ENCODE measurements around the gene KLRC3. TPM values are rescaled to one million over a fixed set of nuclear protein-coding genes. Genes with fewer than 3 reads are reported as not detected.
"Not testable (repeated sequence)": the region's sequence is repeated elsewhere in the genome, so short reads cannot be mapped to it uniquely, and the experiment has no call there.

The KLRC3 gene
- polyA plus RNA-seq, 1 experiment, result not detected

- Histone ChIP-seq H3K4me3 (ENCODE audit: low read depth, low read length) (no peak overlapping the region), H3K36me3 (ENCODE audit: control insufficient read depth, insufficient read depth, low read length) (no peaks in the 10 kb centered on the region), H3K27me3 (ENCODE audit: control insufficient read depth, insufficient read depth, low read length) (no peaks in the 10 kb centered on the region)
- DNase-seq (ENCODE audit: low read depth), result no peak
- ChIA-PET CTCF (interaction anchor here (1.3 kb wide), 1 partner anchor 28 kb away, joined by 4 read pairs; no protein-coding TSS in a partner anchor), POLR2A (no interaction called here)
- no peak for TF ChIP-seq CTCF (IDR thresholded peaks at IDR 0.05; ENCODE audit: insufficient read depth, low read depth, low read length)
These were observed 27.1 kb downstream of the KLRC3 start for GRCh38 chr12:10393291-10393690.

DNA sequence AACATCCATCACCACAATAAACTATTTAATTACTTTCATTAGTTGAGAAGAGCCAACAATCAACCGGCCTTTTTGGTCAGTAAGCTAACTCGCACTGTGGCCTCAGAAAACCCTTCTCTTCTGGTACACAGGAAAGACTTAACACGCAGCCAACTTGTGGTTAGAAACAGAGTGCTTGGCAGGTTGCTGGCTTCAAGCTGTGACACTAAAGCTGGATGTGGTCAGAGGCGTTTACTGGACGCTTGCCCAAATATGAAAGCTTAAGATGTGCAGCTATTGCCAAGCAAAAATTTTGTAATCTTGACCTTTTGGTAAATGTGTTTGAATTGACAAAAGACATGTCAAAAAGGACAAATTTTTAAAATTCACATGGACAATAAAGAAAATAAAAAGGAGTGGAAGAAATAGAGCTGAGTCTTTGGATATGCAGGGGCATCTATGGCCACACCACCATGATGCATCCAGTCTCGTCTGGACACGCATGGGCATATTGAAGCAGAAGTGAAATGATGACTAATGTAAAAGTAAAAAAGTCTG lies 27.9 kb downstream of the KLRC3 start:
- ChIA-PET POLR2A (interaction anchor here (0.6 kb wide), 1 partner anchor 28 kb away, joined by 3 read pairs; no protein-coding TSS in a partner anchor), CTCF (interaction anchor here (1.3 kb wide), 1 partner anchor 27 kb away, joined by 4 read pairs; no protein-coding TSS in a partner anchor)
- DNase-seq (ENCODE audit: low read depth), result peak; percentile 51
- TF ChIP-seq CTCF (IDR thresholded peaks at IDR 0.05; ENCODE audit: insufficient read depth, low read depth, low read length), result no peak
- H3K36me3 ChIP-seq (ENCODE audit: control insufficient read depth, insufficient read depth, low read length), result no peaks in the 10 kb centered on the region
- no peak overlapping the region for H3K4me3 ChIP-seq (ENCODE audit: low read depth, low read length)
- H3K27me3 ChIP-seq (ENCODE audit: control insufficient read depth, insufficient read depth, low read length), result no peaks in the 10 kb centered on the region

DNA sequence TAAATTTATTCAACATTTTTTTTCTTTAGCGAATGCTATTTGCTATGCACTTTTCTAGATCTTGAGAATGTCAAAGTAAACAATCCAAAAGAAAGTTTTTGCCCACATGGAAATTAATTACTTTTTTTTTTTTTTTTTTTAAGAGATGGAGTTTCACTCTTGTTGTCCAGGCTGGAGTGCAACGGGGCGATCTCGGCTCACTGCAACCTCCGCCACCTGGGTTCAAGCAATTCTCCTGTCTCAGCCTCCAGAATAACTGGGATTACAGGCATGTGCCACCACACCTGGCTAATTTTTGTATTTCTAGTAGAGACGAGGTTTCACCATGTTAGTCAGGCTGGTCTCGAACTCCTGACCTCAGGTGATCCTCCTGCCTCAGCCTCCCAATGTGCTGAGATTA lies 29.4 kb downstream of the KLRC3 start:
- DNase-seq (ENCODE audit: low read depth); POLR2A ChIA-PET; H3K36me3 ChIP-seq (ENCODE audit: control insufficient read depth, insufficient read depth, low read length); H3K4me3 ChIP-seq (ENCODE audit: low read depth, low read length); H3K27me3 ChIP-seq (ENCODE audit: control insufficient read depth, insufficient read depth, low read length); CTCF ChIA-PET: not testable (repeated sequence)

DNA sequence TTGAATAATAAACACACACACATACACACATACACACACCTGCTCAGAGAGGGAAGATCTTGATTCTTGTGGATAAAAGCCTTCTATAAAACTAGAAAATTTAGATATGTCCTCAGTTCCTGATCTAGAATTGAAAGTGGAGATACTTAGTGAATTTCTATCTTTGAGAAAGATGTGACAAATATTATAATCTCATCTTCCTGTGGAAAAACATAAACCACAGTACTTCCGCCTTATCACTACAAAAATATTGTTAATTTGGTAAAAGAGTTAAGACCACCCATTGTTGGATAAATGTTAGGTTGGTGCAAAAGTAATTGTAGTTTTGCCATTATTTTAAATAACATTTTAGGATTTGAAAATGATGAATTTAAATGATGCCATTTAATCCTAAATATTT lies 30.5 kb downstream of the KLRC3 start, which contains the start of gene KLRK1:
KLRK1 (minus strand) TSS at position 138 of the 400 bp plus-strand sequence. CDS start 1,231 bp downstream, outside the sequence.
- no peak for DNase-seq (ENCODE audit: low read depth)
- H3K36me3 ChIP-seq (ENCODE audit: control insufficient read depth, insufficient read depth, low read length), result no peaks in the 10 kb centered on the region
- ChIA-PET POLR2A (no interaction called here), CTCF (interaction anchor here (0.6 kb wide), 1 partner anchor 23 kb away, joined by 3 read pairs; no protein-coding TSS in a partner anchor)
- no peak within 1 kb of the TSS for H3K4me3 ChIP-seq (ENCODE audit: low read depth, low read length)
- H3K27me3 ChIP-seq (ENCODE audit: control insufficient read depth, insufficient read depth, low read length), result no peaks in the 10 kb centered on the region
- no peak for TF ChIP-seq CTCF (IDR thresholded peaks at IDR 0.05; ENCODE audit: insufficient read depth, low read depth, low read length)

GRCh38 chr12:10388624-10389413 lies 31.6 kb downstream of the KLRC3 start:
- Histone ChIP-seq H3K27me3 (ENCODE audit: control insufficient read depth, insufficient read depth, low read length) (no peaks in the 10 kb centered on the region), H3K4me3 (ENCODE audit: low read depth, low read length) (no peak overlapping the region), H3K36me3 (ENCODE audit: control insufficient read depth, insufficient read depth, low read length) (no peaks in the 10 kb centered on the region)
- CTCF ChIA-PET, result interaction anchor here (0.6 kb wide), 1 partner anchor 22 kb away, joined by 3 read pairs; no protein-coding TSS in a partner anchor
- DNase-seq (ENCODE audit: low read depth), result no peak
- no peak for TF ChIP-seq CTCF (IDR thresholded peaks at IDR 0.05; ENCODE audit: insufficient read depth, low read depth, low read length)
- POLR2A ChIA-PET, result no interaction called here

DNA sequence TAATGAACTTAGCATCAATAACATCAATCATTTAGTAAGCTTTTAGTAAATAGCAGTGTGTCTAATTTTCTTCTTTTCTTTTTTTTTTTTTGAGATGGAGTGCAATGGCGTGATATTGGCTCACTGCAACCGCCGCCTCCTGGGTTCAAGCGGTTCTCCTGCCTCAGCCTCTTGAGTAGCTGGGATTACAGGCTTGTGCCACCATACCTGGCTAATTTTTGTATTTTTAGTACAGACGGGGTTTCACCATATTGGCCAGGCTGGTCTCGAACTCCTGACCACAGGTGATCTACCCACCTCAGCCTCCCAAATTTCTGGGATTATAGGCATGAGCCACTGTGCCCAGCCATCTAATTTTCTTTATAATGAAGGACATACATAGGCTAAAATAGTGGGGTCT lies 32.9 kb downstream of the KLRC3 start:
- CTCF ChIA-PET; H3K4me3 ChIP-seq (ENCODE audit: low read depth, low read length); POLR2A ChIA-PET: not testable (repeated sequence)

More for the DNA sequence above, 32.9 kb downstream of the KLRC3 start:
- not testable (repeated sequence) for H3K36me3 ChIP-seq (ENCODE audit: control insufficient read depth, insufficient read depth, low read length); DNase-seq (ENCODE audit: low read depth); H3K27me3 ChIP-seq (ENCODE audit: control insufficient read depth, insufficient read depth, low read length)
